HepG2 (cell line): ENCODE measurements around the gene AP5Z1. TPM values are rescaled to one million over a fixed set of nuclear protein-coding genes. Genes with fewer than 3 reads are reported as not detected.

Experiments used
- ARNTL ChIP-seq: sonication (generic); formaldehyde crosslinking; IDR thresholded peaks from 2 replicates; pipeline ENCODE4 v1.4.0; 2020; ENCODE audit warnings: mild to moderate bottlenecking, missing genetic modification reagents
- ATF1 ChIP-seq: IDR thresholded peaks from 2 replicates; pipeline ENCODE4 v1.6.1; 2016; ENCODE audit warnings: mild to moderate bottlenecking, control low read depth
- KLF11 ChIP-seq: IDR thresholded peaks from 2 replicates; pipeline ENCODE4 v1.6.1; 2016; ENCODE audit warnings: missing compliant biosample characterization
- MYC ChIP-seq: sonication (generic); formaldehyde crosslinking; IDR thresholded peaks from 2 replicates; pipeline ENCODE4 v1.9.0; 2021; ENCODE audit warnings: missing genetic modification reagents, borderline replicate concordance
- RFXANK ChIP-seq: IDR thresholded peaks from 2 replicates; pipeline ENCODE4 v1.6.1; 2016
- RNF2 ChIP-seq: fragments of 450-650 bp; conservative IDR thresholded peaks from 2 replicates; pipeline ENCODE4 v1.6.1; 2016; ENCODE audit warnings: low read depth
- ZC3H4 ChIP-seq: sonication (generic); formaldehyde crosslinking; IDR thresholded peaks from 2 replicates; pipeline ENCODE4 v1.4.0; 2020; ENCODE audit warnings: missing genetic modification reagents, borderline replicate concordance
- ZKSCAN1 ChIP-seq: fragments of 150-350 bp; IDR thresholded peaks from 2 replicates; pipeline ENCODE4 v1.6.1; 2014; ENCODE audit warnings: low read length
- ZNF224 ChIP-seq: sonication (generic); formaldehyde crosslinking; IDR thresholded peaks from 2 replicates; pipeline ENCODE4 v1.5.0; 2020; ENCODE audit warnings: mild to moderate bottlenecking, missing genetic modification reagents
- ZNF34 ChIP-seq: sonication (generic); formaldehyde crosslinking; IDR thresholded peaks from 2 replicates; pipeline ENCODE4 v1.4.0; 2020; ENCODE audit warnings: mild to moderate bottlenecking, missing genetic modification reagents, borderline replicate concordance
- ZNF446 ChIP-seq: sonication (generic); formaldehyde crosslinking; IDR thresholded peaks from 2 replicates; pipeline ENCODE4 v1.5.0; 2020; ENCODE audit warnings: mild to moderate bottlenecking, missing genetic modification reagents
- ZNF530 ChIP-seq: sonication (generic); formaldehyde crosslinking; IDR thresholded peaks from 2 replicates; pipeline ENCODE4 v1.5.0; 2020; ENCODE audit warnings: low read depth, mild to moderate bottlenecking, missing genetic modification reagents
- ZNF543 ChIP-seq: sonication (generic); formaldehyde crosslinking; IDR thresholded peaks from 2 replicates; pipeline ENCODE4 v1.4.0; 2020; ENCODE audit warnings: mild to moderate bottlenecking, missing genetic modification reagents
- ZNF589 ChIP-seq: sonication (generic); formaldehyde crosslinking; conservative IDR thresholded peaks from 2 replicates; pipeline ENCODE4 v1.8.0; 2022; ENCODE audit warnings: mild to moderate bottlenecking, moderate library complexity, missing genetic modification reagents
- ZNF703 ChIP-seq: sonication (generic); formaldehyde crosslinking; IDR thresholded peaks from 2 replicates; pipeline ENCODE4 v1.5.1; 2020; ENCODE audit warnings: missing genetic modification reagents, mild to moderate bottlenecking, moderate library complexity, borderline replicate concordance
- ZNF782 ChIP-seq: sonication (generic); formaldehyde crosslinking; IDR thresholded peaks from 2 replicates; pipeline ENCODE4 v1.4.0; 2020; ENCODE audit warnings: missing genetic modification reagents, mild to moderate bottlenecking, borderline replicate concordance
- ZSCAN31 ChIP-seq: sonication (generic); formaldehyde crosslinking; IDR thresholded peaks from 2 replicates; pipeline ENCODE4 v1.5.0; 2020; ENCODE audit warnings: low read depth, mild to moderate bottlenecking, missing genetic modification reagents
- polyA plus RNA-seq, 8 experiments: library from polyadenylated mRNA; depleted of rRNA in 3 of 8; stranded (reverse) in 7 of 8; unstranded in 1 of 8; fragments of >200 nt; fragmentation: Illumina TruSeq in 4 of 8; extraction: Trizol in 4 of 8; gene quantifications; 2 replicates each; pipeline versions ENCODE4 v1.2.1 to v1.2.3, GENCODE V29; 2011 to 2016; ENCODE audit warnings: low read depth in 4 of 8, missing spikeins in 1 of 8, mixed read lengths in 1 of 8; ENCODE audit not compliant: insufficient read depth in 1 of 8
- total RNA-seq, 5 experiments: library from RNA; depleted of rRNA; stranded (reverse); fragments of >200 nt; fragmentation: Illumina TruSeq; extraction: Trizol; gene quantifications; 2 replicates each; pipeline ENCODE4 v1.2.3, GENCODE V29; 2016; ENCODE audit warnings: low read depth in 1 of 5
- TF ChIP-seq, protein P1 (sequence below): sonication (generic); formaldehyde crosslinking; conservative IDR thresholded peaks from 2 replicates; pipeline ENCODE4 v1.4.0; 2020; ENCODE audit warnings: mild to moderate bottlenecking, missing genetic modification reagents, moderate library complexity
- TF ChIP-seq, protein P2 (sequence below): sonication (generic); formaldehyde crosslinking; IDR thresholded peaks from 2 replicates; pipeline ENCODE4 v1.8.0; 2022; ENCODE audit warnings: mild to moderate bottlenecking, missing genetic modification reagents
- TF ChIP-seq, protein P3 (sequence below): sonication (generic); formaldehyde crosslinking; IDR thresholded peaks from 2 replicates; pipeline ENCODE4 v1.5.1; 2020; ENCODE audit warnings: missing genetic modification reagents, mild to moderate bottlenecking, borderline replicate concordance
- TF ChIP-seq, protein P4 (sequence below): sonication (generic); formaldehyde crosslinking; IDR thresholded peaks from 2 replicates; pipeline ENCODE4 v1.9.0; 2022; ENCODE audit warnings: missing genetic modification reagents, mild to moderate bottlenecking, borderline replicate concordance
- TF ChIP-seq, protein P5 (sequence below): sonication (generic); formaldehyde crosslinking; conservative IDR thresholded peaks from 2 replicates; pipeline ENCODE4 v1.4.0; 2020; ENCODE audit warnings: missing genetic modification reagents

AP5Z1 gene
- total and polyA plus RNA-seq, 2 of the 13 experiments (the other 11 are each of a cell fraction or from before 2014, with no cell fraction given), result 9.3 to 15.1 TPM

DNA sequence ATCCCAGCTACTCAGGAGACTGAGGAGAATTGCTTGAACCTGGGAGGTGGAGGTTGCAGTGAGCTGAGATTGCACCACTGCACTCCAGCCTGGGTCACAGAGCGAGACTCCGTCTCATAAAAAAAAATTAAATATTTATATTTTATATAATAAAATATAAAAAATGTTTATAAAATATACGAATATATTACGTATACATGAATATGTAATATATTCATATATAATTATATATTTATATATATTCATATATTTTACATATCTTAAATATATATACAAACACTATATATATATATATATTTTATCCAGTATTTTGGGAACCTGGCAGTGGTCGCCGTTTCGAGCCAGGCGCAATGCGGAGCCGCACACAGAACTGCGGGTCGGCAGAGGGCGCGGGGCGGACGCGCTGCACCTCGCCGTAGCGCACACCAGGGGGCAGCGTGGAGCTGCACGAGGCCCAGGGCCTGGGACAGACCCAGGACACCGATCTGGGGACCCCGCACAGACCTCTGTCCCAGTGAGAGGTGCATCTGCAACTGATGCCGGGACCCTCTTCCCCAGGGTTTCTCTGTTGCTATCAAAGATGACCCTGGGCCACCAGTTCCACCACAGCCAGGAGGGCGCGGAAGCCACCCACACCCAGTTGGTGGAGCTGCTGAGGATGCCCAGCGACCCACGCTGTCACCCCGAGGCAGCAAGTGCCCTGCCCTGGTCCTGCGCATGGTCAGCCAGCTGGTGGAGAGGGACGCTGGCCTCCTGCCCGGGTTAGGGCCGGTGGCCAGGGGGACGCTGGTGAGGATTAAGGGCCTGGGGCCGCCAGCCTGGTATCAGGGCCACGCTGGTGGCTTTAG lies 22.7 kb downstream of the AP5Z1 start (continued):
- TF ChIP-seq, protein P1, sequence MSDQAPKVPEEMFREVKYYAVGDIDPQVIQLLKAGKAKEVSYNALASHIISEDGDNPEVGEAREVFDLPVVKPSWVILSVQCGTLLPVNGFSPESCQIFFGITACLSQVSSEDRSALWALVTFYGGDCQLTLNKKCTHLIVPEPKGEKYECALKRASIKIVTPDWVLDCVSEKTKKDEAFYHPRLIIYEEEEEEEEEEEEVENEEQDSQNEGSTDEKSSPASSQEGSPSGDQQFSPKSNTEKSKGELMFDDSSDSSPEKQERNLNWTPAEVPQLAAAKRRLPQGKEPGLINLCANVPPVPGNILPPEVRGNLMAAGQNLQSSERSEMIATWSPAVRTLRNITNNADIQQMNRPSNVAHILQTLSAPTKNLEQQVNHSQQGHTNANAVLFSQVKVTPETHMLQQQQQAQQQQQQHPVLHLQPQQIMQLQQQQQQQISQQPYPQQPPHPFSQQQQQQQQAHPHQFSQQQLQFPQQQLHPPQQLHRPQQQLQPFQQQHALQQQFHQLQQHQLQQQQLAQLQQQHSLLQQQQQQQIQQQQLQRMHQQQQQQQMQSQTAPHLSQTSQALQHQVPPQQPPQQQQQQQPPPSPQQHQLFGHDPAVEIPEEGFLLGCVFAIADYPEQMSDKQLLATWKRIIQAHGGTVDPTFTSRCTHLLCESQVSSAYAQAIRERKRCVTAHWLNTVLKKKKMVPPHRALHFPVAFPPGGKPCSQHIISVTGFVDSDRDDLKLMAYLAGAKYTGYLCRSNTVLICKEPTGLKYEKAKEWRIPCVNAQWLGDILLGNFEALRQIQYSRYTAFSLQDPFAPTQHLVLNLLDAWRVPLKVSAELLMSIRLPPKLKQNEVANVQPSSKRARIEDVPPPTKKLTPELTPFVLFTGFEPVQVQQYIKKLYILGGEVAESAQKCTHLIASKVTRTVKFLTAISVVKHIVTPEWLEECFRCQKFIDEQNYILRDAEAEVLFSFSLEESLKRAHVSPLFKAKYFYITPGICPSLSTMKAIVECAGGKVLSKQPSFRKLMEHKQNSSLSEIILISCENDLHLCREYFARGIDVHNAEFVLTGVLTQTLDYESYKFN (CRISPR knock-in tag), result no peak
- TF ChIP-seq RNF2 (no peak), ZC3H4 (CRISPR knock-in tag) (no peak), ZNF543 (CRISPR knock-in tag) (no peak), ZNF34 (no peak), ZNF530 (CRISPR knock-in tag) (no peak), ATF1 (no peak), ZSCAN31 (CRISPR knock-in tag) (no peak), ARNTL (CRISPR knock-in tag) (no peak), ZKSCAN1 (no peak), ZNF589 (CRISPR knock-in tag) (no peak), RFXANK (CRISPR knock-in tag) (no peak), ZNF782 (CRISPR knock-in tag) (no peak), MYC (CRISPR knock-in tag) (peak; percentile 64), KLF11 (CRISPR knock-in tag) (no peak), ZNF224 (CRISPR knock-in tag) (no peak), ZNF703 (no peak), ZNF446 (CRISPR knock-in tag) (no peak)
- TF ChIP-seq, protein P2, sequence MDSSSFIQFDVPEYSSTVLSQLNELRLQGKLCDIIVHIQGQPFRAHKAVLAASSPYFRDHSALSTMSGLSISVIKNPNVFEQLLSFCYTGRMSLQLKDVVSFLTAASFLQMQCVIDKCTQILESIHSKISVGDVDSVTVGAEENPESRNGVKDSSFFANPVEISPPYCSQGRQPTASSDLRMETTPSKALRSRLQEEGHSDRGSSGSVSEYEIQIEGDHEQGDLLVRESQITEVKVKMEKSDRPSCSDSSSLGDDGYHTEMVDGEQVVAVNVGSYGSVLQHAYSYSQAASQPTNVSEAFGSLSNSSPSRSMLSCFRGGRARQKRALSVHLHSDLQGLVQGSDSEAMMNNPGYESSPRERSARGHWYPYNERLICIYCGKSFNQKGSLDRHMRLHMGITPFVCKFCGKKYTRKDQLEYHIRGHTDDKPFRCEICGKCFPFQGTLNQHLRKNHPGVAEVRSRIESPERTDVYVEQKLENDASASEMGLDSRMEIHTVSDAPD (CRISPR knock-in tag), result no peak
- TF ChIP-seq, protein P3, sequence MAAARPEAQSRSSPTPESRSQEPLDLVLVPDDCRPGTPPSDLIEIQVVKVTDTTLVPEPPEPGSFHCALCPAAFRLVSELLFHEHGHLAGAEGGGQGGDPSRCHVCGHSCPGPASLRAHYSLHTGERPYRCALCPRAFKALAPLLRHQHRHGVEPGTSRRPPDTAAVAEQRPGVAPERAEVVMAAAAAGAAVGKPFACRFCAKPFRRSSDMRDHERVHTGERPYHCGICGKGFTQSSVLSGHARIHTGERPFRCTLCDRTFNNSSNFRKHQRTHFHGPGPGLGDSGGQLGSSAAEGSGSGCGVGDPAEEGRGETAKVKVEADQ, result no peak
- TF ChIP-seq, protein P4, sequence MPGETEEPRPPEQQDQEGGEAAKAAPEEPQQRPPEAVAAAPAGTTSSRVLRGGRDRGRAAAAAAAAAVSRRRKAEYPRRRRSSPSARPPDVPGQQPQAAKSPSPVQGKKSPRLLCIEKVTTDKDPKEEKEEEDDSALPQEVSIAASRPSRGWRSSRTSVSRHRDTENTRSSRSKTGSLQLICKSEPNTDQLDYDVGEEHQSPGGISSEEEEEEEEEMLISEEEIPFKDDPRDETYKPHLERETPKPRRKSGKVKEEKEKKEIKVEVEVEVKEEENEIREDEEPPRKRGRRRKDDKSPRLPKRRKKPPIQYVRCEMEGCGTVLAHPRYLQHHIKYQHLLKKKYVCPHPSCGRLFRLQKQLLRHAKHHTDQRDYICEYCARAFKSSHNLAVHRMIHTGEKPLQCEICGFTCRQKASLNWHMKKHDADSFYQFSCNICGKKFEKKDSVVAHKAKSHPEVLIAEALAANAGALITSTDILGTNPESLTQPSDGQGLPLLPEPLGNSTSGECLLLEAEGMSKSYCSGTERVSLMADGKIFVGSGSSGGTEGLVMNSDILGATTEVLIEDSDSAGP (CRISPR knock-in tag), result 0 out of 2 replicates have a peak, but pooled peaks have one; percentile 18
- TF ChIP-seq, protein P5, sequence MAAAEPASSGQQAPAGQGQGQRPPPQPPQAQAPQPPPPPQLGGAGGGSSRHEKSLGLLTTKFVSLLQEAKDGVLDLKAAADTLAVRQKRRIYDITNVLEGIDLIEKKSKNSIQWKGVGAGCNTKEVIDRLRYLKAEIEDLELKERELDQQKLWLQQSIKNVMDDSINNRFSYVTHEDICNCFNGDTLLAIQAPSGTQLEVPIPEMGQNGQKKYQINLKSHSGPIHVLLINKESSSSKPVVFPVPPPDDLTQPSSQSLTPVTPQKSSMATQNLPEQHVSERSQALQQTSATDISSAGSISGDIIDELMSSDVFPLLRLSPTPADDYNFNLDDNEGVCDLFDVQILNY (CRISPR knock-in tag), result no peak
